Measurements from ENCODE around the gene ZNF74.

ZNF74 gene

GRCh38 chr22:20439928-20440575, 46.1 kb downstream of the ZNF74 start:
- H3K4me3 ChIP-seq (ENCODE audit: low read depth, low read length), result no peak overlapping the region
- no peaks in the 10 kb centered on the region for H3K27me3 ChIP-seq (replicated peaks)
- H3K36me3 ChIP-seq (replicated peaks), result peaks cover 8% of the 10 kb centered on the region
- TF ChIP-seq, protein P1, sequence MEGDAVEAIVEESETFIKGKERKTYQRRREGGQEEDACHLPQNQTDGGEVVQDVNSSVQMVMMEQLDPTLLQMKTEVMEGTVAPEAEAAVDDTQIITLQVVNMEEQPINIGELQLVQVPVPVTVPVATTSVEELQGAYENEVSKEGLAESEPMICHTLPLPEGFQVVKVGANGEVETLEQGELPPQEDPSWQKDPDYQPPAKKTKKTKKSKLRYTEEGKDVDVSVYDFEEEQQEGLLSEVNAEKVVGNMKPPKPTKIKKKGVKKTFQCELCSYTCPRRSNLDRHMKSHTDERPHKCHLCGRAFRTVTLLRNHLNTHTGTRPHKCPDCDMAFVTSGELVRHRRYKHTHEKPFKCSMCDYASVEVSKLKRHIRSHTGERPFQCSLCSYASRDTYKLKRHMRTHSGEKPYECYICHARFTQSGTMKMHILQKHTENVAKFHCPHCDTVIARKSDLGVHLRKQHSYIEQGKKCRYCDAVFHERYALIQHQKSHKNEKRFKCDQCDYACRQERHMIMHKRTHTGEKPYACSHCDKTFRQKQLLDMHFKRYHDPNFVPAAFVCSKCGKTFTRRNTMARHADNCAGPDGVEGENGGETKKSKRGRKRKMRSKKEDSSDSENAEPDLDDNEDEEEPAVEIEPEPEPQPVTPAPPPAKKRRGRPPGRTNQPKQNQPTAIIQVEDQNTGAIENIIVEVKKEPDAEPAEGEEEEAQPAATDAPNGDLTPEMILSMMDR (IDR thresholded peaks at IDR 0.05; ENCODE audit: low read depth, low read length, missing control alignments), result no peak
- DNase-seq, result no peak
- in situ Hi-C loops (cut with HindIII; ENCODE audit: low pct_ligation_motif_present, low sequenced_read_pairs), result no loop called here
- no peak overlapping the region for H3K27ac ChIP-seq

DNA sequence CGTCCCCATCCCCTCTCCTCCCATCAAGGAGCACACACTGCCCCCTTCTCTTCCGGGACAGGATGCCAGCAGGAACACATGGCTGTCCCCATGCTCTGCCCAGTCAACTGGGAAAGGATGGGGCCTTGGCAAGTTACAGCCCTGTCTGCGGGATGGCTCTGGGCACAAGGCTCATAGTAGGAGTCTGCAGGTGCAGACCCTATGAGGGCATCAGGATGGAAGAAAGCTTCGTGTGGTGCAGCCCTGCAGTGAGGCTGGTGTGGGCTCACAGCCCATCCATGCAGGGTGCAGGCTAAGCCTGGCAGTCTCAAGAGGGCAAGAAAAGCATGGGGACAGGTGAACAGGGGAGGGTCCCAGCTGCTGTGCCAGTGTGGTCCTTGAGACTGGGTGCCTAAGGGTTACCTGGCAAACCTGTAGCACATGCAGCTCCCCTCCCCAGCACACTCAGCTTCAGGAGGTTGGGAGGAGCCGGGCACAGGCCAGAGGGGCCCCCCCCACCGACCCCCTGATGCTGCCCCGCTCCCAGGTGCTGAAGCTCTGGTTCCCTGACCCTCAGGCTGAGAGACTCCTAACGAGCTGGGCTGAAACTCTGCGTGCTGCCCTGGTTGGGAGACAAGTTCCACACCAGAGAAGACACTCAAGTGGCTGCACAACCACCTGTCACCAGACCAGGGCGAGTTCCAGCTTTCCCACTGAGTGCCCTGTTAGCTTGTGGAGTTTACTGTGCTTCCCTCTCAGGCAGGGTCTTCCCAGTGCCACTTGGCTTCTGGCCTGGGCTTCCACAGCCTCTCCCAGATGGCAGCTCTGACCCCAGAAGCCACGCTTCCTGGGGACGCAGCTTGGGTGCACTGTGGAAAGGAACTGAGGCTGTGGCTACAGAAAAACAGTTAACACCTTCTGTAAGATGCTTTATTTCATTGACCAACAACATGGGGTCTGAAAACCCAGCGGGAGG, 47.0 kb downstream of the ZNF74 start:
- DNase-seq, result no peak
- in situ Hi-C loops (cut with HindIII; ENCODE audit: low pct_ligation_motif_present, low sequenced_read_pairs), result no loop called here
- TF ChIP-seq, protein P1 (IDR thresholded peaks at IDR 0.05; ENCODE audit: low read depth, low read length, missing control alignments), result no peak

DNA sequence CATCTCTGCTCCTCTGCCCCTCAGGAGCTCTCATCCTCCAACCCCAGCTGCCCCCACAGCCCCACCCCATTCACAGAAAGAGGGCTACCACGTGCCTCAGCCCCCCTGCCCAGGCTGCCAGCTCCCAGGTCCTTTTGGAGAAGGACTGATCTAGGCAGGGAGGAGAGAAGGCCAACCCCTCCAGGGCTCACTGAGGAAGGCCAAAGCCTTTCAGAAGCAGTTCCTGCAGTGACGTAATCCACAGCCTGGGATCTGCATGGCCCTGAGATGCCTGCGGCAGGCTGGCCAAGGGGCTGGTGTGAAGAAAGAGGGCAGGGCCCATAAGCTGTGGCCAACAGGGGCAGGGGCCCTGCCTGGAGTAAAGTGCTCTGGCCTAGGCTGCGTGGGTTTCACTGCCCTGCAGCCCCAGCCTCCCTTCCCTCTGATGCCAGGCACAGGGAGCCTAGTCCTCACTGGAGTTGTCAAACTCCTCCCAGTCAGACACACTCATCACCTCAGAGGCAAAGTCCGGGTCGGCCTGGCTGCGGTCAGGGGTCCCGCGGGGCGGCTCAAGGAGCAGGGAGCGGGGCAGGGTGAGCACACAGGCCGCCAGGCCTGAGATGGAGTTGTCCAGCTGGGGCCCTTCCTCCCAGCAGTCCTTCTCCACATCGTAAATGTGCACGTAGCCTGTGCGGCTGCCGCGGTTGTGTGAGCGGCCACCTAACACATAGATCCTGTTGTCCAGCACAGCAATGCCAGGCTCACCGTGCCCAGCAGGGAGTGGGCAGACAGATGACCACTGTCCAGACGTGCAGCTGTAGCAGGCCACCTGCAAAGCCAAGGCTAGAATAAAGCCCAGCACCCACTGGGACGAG, 47.9 kb downstream of the ZNF74 start:
- Histone ChIP-seq H3K27ac (no peak overlapping the region), H3K36me3 (replicated peaks) (peaks cover 8% of the 10 kb centered on the region), H3K27me3 (replicated peaks) (no peaks in the 10 kb centered on the region), H3K4me3 (ENCODE audit: low read depth, low read length) (no peak overlapping the region)
- in situ Hi-C loops (cut with HindIII; ENCODE audit: low pct_ligation_motif_present, low sequenced_read_pairs), result no loop called here
- DNase-seq, result no peak
- TF ChIP-seq, protein P1 (IDR thresholded peaks at IDR 0.05; ENCODE audit: low read depth, low read length, missing control alignments), result no peak

More for the DNA sequence above, 47.0 kb downstream of the ZNF74 start:
- Histone ChIP-seq H3K4me3 (ENCODE audit: low read depth, low read length) (no peak overlapping the region), H3K36me3 (replicated peaks) (peaks cover 8% of the 10 kb centered on the region), H3K27ac (no peak overlapping the region), H3K27me3 (replicated peaks) (no peaks in the 10 kb centered on the region)

- DNase-seq, result no peak
- peaks cover 8% of the 10 kb centered on the region for H3K36me3 ChIP-seq (replicated peaks)
These were observed 48.7 kb downstream of the ZNF74 start for GRCh38 chr22:20442485-20443284.

More at GRCh38 chr22:20442485-20443284, 48.7 kb downstream of the ZNF74 start:
- no peak overlapping the region for H3K27ac ChIP-seq
- no peak overlapping the region for H3K4me3 ChIP-seq (ENCODE audit: low read depth, low read length)
- TF ChIP-seq, protein P1 (IDR thresholded peaks at IDR 0.05; ENCODE audit: low read depth, low read length, missing control alignments), result no peak
- no peaks in the 10 kb centered on the region for H3K27me3 ChIP-seq (replicated peaks)
- in situ Hi-C loops (cut with HindIII; ENCODE audit: low pct_ligation_motif_present, low sequenced_read_pairs), result no loop called here

Measured in brain microvascular endothelial cell (primary cell).